NCI-H1092 treated with DMSO at 0.1 percent for 48 hours (cell line): ENCODE data around the gene CAPN13.
"Not testable (repeated sequence)": the region's sequence is repeated elsewhere in the genome, so short reads cannot be mapped to it uniquely, and the experiment has no call there.

ENCODE experiments used
- DNase-seq: peaks from one replicate; lab custom pipeline; 2025; lab: John Stamatoyannopoulos, UW

CAPN13 gene

DNA sequence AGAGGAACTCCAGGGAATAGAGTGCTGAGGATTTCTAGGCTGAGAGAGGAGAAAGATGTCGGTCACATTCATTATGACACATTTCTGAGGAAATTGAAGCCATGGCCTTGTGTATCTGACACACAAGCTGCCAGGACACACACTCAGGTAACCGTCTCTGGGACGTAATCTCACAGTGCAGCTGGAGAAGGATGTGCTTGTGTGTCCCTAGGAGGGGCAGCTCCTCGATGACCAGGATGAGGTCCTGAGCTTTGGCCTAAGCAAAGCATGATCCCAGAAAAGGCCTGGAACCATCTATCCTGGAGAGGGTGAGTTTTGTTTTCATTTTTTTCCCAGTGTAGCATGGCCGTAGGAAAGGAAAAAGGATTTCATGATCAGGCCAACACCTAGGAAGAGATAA, 102.2 kb downstream of the CAPN13 start:
- no peak for DNase-seq

DNA sequence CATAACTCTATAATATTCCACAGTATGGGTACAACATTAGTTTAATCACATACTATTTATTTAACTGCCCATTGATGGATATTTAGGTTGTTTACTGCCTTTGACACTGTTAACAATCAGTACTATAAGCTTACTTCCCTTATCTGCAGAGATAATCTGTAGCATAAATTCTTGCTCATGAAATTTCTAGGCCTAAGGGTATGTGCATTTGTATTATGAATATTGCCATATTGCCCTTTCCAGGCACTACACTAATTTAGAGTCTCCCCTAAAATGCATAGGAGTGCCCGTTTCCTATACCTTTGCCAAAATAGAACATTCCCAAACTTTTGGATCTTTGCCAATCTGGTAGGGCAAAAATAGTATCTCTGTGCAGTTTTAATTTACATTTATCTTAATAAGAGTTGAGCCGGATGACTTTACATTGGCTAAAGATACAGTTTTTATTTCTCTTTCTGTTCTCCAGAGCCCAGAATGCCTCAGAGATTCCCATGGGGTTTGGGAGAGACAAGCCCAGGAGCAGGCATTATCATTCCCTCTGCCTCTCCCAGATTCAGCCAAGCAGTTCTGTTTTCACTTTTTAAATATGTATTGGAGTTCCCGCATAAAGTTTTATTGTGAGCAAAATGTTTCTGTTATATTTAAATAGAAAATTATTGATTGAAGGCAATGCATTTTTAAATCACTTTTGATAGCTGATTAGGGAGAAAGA, 102.8 kb downstream of the CAPN13 start:
- no peak for DNase-seq

GRCh38 chr2:30702694-30703093, 104.6 kb downstream of the CAPN13 start:
- DNase-seq, result no peak

DNA sequence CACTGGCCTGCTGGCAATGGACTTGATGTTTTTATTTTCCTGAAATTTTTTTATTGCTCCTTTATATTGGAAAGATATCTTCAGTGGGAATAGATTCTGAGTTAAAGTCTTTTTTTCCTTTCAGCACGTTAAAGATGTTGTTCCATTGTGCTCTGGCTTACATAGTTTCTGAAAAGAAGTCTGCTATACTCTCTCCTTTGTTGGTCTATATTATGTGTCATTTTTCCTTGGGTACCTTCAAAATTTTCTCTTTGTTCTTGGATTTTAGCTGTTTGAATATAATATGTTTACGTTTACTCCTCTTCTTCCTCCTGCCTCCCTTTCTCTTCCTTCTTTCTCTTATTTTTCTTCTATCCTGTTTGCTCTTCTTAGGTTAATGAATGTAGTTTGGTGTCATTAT, 105.5 kb downstream of the CAPN13 start:
- no peak for DNase-seq

DNA sequence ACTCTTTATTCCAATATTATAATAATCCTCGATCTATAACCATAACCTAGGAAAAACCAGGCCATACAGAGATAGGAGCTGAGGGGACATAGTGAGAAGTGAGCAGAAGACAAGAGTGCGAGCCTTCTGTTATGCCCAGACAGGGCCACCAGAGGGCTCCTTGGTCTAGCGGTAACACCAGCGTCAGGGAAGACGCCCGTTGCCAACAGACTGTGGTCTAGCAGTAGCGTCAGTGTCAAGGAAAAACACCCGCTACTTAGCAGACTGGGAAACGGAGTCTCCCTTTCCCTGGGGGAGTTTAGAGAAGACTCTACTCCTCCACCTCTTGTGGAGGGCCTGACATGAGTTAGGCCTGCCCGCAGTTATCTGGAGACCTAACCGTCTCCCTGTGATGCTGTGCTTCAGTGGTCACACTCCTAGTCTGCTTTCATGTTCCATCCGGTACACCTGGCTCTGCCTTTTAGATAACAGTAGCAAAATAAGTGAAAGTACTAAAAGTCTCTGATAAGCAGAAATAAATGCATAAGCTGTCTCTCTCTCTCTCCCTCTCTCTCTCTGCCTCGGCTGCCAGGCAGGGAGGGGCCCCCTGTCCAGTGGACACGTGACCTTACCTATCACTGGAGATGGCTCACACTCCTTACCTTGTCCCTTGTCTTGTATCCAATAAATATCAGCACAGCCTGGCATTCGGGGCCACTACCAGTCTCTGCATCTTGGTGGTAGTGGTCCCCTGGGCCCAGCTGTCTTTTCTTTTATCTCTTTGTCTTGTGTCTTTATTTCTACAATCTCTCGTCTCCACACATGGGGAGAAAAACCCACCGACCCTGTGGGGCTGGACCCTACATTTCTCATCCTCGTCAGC, 109.8 kb downstream of the CAPN13 start:
- DNase-seq, result not testable (repeated sequence)

DNA sequence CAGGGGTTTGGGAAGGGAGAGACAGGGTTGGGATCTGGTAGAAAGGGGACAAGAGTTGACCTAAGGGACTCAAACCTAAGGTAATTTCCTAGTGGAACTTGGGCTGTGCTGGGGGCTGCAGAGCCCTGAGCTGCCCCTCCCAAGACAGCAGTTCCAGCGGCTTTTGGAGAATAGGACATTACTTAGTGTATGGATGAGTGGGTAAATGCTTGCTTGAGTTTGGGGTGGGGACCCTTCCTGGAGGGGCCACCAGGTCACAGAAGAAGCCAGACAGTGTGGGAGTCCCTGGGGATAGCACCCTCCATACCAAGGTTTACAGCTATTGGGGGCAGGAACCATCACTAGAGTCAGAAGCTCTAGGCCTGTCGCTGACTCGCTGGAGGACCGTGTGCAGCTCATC, 111.5 kb downstream of the CAPN13 start:
- no peak for DNase-seq

DNA sequence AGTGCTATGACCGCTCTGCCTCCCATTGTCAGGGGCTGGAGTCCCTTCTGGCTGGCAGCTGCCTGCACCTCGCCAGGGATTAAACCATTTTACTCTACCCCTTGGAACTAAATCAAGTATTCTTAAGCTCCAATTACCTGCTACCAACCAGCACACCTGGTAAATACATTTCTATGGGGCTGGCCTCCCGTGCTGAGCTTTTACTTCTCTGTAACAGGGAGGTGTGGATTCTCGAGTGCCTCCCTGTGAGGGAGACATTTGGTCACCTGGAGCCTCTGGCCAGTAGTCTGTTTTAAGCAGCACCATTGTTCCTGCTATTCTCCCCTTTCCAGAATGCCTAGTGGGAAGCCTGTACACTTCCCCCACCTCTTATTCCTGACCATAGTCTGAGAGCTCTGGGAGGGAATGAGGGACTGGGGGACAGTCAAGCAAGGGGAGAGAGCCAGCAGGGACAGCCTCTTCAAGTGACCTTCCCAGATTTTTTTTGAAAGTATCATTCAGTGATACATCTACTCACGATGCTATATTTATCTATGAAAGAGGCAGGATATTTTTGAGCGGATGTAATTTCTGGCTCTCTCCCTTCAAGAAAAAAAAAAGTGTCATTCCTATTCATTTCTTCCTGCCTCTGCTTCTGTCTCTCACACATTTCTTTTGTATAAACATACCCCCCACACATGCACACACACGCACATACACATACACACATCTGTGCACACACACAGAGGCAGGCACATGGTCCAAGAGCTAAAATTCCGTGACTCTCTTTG, 112.8 kb downstream of the CAPN13 start:
- DNase-seq, result no peak

DNA sequence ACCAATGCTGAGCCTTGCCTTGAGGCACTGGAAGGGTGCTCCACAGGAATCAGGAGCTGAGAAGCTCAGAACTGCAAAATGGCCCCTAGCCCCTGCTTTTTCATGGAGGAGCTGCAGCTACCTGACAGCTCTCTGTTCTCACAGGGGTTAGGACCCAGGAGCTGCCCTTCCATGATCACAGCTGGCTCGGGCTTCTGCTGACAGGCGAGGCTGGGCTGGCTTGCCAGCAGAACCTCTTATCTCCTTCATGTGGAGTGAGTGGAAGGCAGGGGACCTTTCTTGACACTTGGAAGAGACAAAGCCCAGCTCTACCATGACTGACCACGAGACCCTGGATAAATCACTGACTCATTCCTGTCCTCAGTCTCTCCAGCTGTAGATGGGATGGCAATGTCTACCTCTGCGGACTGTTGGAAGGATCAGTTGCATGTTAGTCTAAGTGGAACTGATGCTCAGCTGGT, 113.4 kb downstream of the CAPN13 start:
- DNase-seq, result no peak

DNA sequence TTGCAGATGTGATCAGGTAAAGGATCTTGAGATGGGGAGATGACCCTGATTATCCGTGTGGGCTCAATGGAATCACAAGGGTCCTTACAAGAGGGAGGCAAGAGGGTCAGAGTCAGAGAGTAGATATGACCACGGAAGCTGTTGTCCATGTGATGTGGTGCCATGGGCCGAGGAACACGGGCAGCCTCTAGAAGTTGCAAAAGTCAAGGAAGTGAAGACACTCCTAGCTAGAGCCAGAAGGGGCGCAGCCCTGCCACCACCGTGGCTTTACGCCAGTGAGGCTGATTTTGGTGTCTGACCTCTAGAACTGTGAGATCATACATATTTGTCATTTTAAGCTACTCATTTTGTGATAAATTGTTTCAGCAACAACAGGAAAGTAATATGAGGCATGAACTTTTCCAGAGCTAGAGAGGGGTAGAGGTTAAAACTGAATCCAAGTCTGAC, 114.4 kb downstream of the CAPN13 start:
- DNase-seq, result no peak

- no peak for DNase-seq
These were observed 115.1 kb downstream of the CAPN13 start for GRCh38 chr2:30691948-30692828.

- DNase-seq, result no peak
These were observed 115.9 kb downstream of the CAPN13 start for GRCh38 chr2:30691091-30691947.

GRCh38 chr2:30690126-30690561, 117.1 kb downstream of the CAPN13 start:
- no peak for DNase-seq

DNA sequence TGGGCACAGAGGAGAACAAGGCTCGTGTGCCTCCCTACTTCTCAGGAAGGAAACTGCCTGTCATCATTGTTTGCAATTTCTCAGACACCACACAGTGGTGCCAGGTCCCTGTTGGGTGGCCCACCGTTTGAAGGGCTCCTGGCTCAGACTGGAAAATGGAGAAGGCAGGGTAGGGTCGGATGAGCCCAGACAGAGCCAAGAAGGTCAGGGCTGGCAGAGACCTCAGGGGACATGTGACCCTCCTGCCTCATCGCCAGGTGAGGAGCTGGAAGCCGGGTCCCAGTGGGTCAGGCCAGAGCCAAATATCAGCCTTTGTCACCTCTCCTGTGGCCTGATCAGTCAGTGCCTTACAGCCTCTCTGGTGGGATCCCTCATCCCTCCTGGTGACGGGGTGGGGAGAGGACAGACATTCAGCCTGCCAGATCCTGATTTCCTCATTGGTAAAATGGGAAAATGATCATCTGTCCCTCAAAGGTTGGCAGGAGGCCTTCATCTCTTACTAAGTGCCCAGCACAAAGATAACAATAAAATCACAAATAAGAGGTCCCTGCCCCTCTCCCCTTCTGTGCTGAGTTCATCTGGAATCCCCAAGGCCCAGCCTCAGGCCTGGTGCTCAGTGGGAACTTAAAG, 117.6 kb downstream of the CAPN13 start:
- DNase-seq, result no peak

GRCh38 chr2:30688956-30689401, 118.3 kb downstream of the CAPN13 start:
- no peak for DNase-seq

DNA sequence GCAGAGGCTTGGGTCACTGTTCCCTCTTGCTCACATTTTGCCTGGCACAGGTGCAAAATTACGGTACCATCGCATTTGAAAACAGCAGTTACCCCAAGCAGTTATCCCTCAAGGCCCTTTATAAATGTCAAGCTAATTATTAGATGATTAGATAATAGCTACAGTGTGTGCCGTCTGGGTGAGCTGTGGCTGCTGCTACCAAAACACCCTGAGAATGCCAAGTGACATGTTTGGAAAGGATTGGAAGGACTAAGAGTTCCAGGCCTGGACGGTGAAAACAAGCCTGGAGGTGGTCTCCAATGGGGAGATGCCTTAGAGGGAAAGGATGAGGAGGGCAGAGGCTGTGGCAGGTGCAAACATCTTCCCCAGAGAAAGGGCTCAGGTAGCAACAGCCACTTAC, 120.6 kb downstream of the CAPN13 start:
- DNase-seq, result no peak

GRCh38 chr2:30686000-30686399, 121.2 kb downstream of the CAPN13 start:
- peak; percentile 57 for DNase-seq

GRCh38 chr2:30684996-30685395, 122.2 kb downstream of the CAPN13 start:
- DNase-seq, result no peak

- no peak for DNase-seq
These were observed 122.7 kb downstream of the CAPN13 start for GRCh38 chr2:30684516-30684915.

- no peak for DNase-seq
These were observed 123.2 kb downstream of the CAPN13 start for GRCh38 chr2:30684026-30684425.
